ENCODE measurements around the gene SH2D4B. TPM values are rescaled to one million over a fixed set of nuclear protein-coding genes. Genes with fewer than 3 reads are reported as not detected.

The SH2D4B gene
- total RNA-seq, 4 donors from 2014 or later: not detected

DNA sequence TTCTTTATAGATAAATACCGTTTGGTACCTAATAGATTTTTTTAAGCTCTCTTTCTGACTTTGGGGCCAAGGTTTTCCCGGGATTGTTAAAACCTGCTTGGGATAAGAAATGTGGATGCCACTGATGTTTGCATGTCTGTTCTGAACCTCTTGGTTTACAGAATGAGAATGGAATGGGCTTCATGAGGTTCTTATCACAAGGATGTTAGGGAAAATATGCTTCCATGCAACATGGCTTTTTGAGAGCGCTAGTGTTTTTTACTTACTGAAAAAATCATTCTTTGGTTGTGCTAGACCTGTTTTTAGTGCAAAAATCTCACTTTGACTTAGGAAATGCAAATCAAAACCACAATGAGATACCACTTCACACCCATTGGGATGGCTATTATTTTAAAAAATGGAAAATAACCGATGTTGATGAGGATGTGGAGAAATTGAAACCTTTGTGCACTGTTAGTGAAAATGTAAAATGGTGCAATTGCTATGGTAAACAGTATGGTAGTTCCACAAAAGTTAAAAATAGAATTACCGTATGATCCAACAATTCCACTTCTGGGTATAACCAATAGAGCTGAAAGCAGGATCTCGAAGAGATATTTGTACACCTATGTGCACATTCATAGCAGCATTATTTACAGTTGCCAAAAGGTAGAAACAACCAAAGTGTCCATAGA lies 44.7 kb upstream of the SH2D4B start:
- Histone ChIP-seq H3K4me3 (no peak overlapping the region), H3K36me3 (peaks cover 0 to 39% (median 0%) of the 10 kb centered on the region in 3 donors), H3K9me3 (no peaks in the 10 kb centered on the region), H3K27me3 (no peaks in the 10 kb centered on the region), H3K4me1 (peaks cover 2 to 37% (median 16%) of the 10 kb centered on the region in 4 donors), H3K27ac (peak overlapping the region in 3 of 4 donors; percentile 13 to 50 (median 13))
- TF ChIP-seq, protein P1, sequence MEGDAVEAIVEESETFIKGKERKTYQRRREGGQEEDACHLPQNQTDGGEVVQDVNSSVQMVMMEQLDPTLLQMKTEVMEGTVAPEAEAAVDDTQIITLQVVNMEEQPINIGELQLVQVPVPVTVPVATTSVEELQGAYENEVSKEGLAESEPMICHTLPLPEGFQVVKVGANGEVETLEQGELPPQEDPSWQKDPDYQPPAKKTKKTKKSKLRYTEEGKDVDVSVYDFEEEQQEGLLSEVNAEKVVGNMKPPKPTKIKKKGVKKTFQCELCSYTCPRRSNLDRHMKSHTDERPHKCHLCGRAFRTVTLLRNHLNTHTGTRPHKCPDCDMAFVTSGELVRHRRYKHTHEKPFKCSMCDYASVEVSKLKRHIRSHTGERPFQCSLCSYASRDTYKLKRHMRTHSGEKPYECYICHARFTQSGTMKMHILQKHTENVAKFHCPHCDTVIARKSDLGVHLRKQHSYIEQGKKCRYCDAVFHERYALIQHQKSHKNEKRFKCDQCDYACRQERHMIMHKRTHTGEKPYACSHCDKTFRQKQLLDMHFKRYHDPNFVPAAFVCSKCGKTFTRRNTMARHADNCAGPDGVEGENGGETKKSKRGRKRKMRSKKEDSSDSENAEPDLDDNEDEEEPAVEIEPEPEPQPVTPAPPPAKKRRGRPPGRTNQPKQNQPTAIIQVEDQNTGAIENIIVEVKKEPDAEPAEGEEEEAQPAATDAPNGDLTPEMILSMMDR (IDR thresholded peaks at IDR 0.05): no peak
- no peak for TF ChIP-seq POLR2A (IDR thresholded peaks at IDR 0.05)
- no peak for DNase-seq

DNA sequence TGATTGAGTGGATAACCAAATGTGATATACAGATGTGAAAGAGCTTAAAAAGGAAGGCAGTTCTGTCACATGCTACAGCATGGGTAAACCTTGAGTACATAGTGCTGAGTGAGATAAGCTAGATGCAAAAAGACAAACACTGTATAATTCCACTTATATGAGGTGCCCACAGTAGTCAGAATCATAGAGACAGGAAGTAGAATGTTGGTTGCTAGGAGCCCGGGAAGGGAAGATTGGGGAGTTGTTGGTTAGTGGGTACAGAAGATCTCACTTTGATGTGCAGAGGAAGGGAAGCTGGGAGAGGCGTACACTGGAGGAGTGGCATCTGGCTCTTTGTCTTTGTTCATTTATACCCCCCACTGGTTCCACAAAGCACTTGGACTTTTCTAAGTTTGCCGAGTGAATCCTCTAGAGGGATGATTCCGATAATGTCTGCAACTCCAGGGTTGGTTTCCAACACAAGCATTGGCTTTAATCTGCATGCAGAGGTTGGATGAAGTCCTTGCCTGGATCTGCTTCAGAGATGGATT lies 44.1 kb upstream of the SH2D4B start:
- TF ChIP-seq, protein P1 (IDR thresholded peaks at IDR 0.05): no peak
- no peak for TF ChIP-seq POLR2A (IDR thresholded peaks at IDR 0.05)
- Histone ChIP-seq H3K27ac (peak overlapping the region in 3 of 4 donors; percentile 13 to 50 (median 13)), H3K4me1 (peaks cover 0 to 41% (median 21%) of the 10 kb centered on the region in 4 donors), H3K27me3 (no peaks in the 10 kb centered on the region), H3K9me3 (no peaks in the 10 kb centered on the region), H3K4me3 (no peak overlapping the region), H3K36me3 (peaks cover 0 to 39% (median 0%) of the 10 kb centered on the region in 3 donors)
- DNase-seq: peak in 1 of 3 donors; percentile 42

DNA sequence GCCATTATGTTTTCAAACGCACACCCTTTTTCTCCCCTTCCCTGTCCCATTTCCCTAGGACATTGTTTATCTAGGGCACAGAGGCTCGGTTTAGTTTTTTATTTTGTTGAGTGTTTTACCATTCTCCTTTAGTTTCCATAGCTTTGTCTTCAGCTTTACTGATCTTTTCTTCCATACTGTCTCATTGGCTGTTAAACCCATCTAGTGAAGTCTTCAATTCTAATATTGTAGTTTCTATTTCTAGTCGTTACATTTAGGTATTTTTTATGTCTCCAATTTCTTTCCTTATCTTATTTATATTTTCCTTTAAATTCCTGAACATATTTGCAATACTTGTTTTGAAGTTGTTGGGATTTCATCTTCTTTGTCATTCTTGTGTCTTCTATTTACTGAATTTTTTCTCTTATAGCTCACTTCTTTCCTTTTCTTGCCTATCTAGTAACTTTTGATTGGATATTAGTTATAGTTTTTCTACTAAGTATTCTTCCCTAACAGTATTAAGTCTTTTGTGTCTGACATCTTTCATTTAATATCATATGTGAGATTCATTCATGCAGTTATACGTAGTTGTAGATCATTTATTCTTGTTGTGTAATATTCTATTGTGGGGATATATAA lies 41.0 kb upstream of the SH2D4B start:
- TF ChIP-seq, protein P1 (IDR thresholded peaks at IDR 0.05): no peak
- no peak for TF ChIP-seq POLR2A (IDR thresholded peaks at IDR 0.05)
- H3K9me3 ChIP-seq: no peaks in the 10 kb centered on the region
- H3K4me3 ChIP-seq: no peak overlapping the region
- H3K27ac ChIP-seq: peak overlapping the region in 2 of 4 donors; percentile 87 to 90
- DNase-seq: no peak
- H3K36me3 ChIP-seq: peaks cover 0 to 12% (median 0%) of the 10 kb centered on the region in 3 donors
- peaks cover 6 to 70% (median 38%) of the 10 kb centered on the region in 4 donors for H3K4me1 ChIP-seq
- no peaks in the 10 kb centered on the region for H3K27me3 ChIP-seq

DNA sequence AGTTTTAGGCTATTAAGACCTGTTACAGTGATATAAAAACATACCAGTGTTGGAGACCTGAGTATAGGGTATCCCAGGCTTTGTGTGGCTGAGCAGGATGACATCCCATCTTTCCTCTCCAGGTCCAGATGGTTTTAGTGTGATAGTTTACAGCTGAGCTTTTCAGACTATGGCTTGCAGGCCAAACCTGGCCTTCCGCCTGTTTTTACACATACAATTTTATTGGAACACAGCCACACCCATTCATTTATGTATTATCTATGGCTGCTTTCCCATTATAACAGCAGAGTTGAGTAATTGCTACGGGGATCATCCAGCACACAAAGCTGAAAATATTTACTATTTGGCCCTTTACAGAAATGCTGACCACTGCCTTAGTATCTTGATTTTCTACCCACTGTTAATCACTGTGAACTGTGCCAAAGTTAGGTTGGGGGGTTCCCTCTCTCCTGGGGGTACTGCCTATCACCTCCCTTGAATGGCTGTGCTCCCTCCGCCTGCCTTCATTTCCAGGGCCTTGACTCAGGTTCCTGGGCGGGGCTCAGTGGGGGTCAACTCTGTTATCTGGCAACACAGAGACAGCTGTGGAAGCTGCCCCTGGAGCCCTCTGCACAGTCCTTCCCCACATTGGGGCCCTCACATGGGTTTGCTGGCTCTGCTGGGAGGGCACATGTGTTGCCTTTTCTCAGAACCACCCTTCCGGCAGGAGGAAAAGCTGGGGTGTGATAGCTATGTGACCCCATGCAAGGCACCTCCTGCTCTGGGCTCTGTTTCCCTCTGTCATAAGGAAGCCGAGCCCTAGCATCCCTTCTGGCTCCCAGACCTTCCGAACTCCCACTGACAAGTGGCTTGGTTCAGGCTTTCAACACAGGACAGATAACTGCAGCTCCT lies 40.3 kb upstream of the SH2D4B start:
- H3K36me3 ChIP-seq: peaks cover 0 to 6% (median 0%) of the 10 kb centered on the region in 3 donors
- peak in 1 of 3 donors; percentile 57 for DNase-seq
- H3K9me3 ChIP-seq: no peaks in the 10 kb centered on the region
- TF ChIP-seq POLR2A (IDR thresholded peaks at IDR 0.05): no peak
- TF ChIP-seq, protein P1 (IDR thresholded peaks at IDR 0.05): no peak
- peaks cover 6 to 77% (median 36%) of the 10 kb centered on the region in 4 donors for H3K4me1 ChIP-seq
- H3K4me3 ChIP-seq: no peak overlapping the region
- H3K27ac ChIP-seq: peak overlapping the region; percentile 62 to 90 (median 82)
- H3K27me3 ChIP-seq: no peaks in the 10 kb centered on the region
